GM13977 (cell line): ENCODE measurements around the gene GSS.
"Not testable (repeated sequence)": the region's sequence is repeated elsewhere in the genome, so short reads cannot be mapped to it uniquely, and the experiment has no call there.

Experiments
- DNase-seq: peaks from one replicate; pipeline ENCODE4 v3.0.0; 2012; ENCODE audit warnings: low spot score
- CTCF ChIP-seq: IDR thresholded peaks from 2 replicates; pipeline ENCODE4 v1.5.1; 2012; ENCODE audit warnings: mild to moderate bottlenecking, control low read depth; ENCODE audit not compliant: insufficient read depth; ENCODE audit errors: extremely low read depth, missing control alignments
- in situ Hi-C: fragments of 300-500 bp; cut with MboI; formaldehyde crosslinking; loops from one replicate; pipeline ENCODE4 v1.12.0; 2022; ENCODE audit warnings: low sequenced_read_pairs, low pct_unique_long_range_greater_than_20kb, mixed read lengths, inconsistent platforms; ENCODE audit not compliant: unreplicated experiment

GSS gene

DNA sequence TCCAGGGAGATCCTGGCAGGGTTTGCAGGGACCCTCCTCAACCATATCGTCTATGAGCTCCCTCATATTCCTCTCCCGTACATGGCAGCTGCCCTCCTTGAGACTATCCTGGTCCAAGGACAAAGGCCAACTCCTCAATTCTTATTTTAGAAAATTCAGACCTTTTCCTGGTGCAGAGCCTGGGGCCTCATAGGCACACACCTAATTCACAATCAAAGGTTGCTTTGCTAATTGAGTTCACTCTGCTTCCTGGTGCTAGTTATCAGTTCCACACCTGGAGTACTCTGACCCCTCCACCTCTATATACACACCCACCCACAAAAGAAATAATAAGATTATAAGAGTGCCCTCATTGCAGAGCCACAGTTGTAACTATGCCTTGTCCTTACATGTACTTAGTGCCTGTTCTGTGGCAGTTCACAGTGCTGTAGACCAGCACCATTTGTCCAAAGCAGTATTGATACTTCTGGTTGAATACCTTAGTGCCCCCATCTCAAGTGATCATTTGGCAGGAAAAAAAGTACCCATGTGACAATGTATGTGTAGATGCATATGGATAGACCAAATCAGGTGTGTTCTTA is 38.7 kb downstream of the GSS start:
- in situ Hi-C loops, result no loop called here
- DNase-seq, result no peak
- no peak for TF ChIP-seq CTCF

DNA sequence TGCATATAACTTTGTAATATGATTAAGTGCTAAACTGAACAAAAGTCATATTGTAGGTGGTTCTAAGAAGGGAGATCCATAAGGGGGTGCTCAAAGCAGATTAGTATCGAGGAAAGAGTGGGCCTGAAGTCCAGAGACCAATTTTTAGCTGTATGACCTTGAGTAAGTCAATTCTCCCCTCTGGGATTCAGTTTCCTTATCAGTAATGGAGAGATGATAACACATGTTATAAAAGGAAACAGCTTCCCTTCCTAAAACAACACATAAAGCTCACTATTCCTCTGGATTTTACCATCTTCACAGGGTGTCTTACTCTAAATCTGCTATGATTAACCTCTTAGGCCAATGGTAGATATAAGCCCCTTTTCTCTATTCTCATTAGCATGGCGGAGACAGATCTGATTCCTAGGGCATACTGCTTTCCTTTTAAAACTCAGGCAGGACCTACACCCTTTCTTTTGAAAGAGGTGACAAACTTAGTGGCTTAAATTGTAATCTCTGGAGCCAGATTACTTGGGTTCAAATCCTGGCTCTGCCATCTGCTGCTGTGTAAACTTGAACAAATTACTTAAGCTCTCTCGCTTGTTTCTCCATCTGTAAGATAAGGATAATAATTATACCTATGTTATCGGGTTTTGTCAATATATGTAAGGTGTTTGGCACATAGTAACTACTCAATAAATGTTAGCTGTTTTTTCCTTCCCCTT is 39.7 kb downstream of the GSS start:
- in situ Hi-C loops, result no loop called here

GRCh38 chr20:34915131-34915530 is 40.5 kb downstream of the GSS start:
- no peak for DNase-seq
- in situ Hi-C loops, result no loop called here
- no peak for TF ChIP-seq CTCF

More for the DNA sequence above, 39.7 kb downstream of the GSS start:
- DNase-seq, result no peak
- TF ChIP-seq CTCF, result no peak

DNA sequence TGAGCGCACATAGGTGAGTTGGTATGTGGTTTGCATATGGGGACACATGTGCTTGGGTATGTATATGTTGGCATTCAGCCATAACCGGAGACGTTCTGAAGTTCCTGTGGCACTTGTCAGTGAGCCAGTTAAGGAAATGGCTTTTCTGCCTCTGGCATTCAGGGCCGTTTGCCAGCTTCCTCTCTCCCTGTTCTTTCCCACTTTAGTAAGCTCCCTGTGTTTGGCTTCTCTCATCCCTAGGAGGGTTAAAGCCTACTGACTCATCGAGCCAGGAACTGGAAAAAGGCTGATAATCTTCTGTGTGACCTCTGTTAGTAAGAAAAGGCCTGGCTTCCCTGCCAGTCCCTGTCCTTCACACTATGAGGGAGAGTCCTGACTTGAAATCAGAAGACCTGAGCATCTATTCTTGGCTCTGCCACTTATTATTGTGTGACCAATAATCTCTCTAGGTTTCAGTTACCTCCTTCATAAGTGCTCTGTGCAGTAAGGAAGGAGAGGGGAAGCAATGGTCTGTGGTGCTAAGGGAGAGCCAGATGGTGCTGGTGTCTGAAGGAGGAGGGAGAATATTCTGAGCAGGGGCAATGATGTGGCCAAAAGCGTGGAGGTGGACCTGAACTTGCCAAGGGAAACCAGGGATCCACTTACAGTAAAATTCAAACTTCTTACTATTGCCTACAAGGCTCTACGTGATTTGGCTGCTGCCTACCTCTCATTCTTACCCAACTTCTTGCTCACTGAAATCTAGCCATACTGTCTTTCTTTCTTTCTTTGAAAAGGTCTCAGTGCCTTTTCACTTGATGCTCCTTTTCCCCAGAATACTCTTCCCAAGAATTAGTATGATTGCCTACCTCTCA is 47.8 kb downstream of the GSS start:
- in situ Hi-C loops, result no loop called here

GRCh38 chr20:34904202-34904621 is 51.4 kb downstream of the GSS start:
- in situ Hi-C loops, result no loop called here

More for the DNA sequence above, 47.8 kb downstream of the GSS start:
- no peak for DNase-seq
- TF ChIP-seq CTCF, result no peak

GRCh38 chr20:34898731-34899130 is 56.9 kb downstream of the GSS start:
- in situ Hi-C loops, DNase-seq: not testable (repeated sequence)

More at GRCh38 chr20:34904202-34904621, 51.4 kb downstream of the GSS start:
- no peak for TF ChIP-seq CTCF
- DNase-seq, result peak; percentile 59

GRCh38 chr20:34898129-34898528 is 57.5 kb downstream of the GSS start:
- DNase-seq, in situ Hi-C loops: not testable (repeated sequence)
